Bronchial epithelial cell (primary cell): ENCODE results near the gene TNRC6B. TPM values are rescaled to one million over a fixed set of nuclear protein-coding genes. Genes with fewer than 3 reads are reported as not detected.

Experiments
- DNase-seq: peaks from one replicate; pipeline ENCODE4 v3.0.0-alpha.2; 2010; ENCODE audit warnings: low read depth
- FAIRE-seq: peaks from 2 replicates; lab custom pipeline; 2011; peaks lifted over from hg19 to GRCh38; lab: Jason Lieb, UNC
- H3K27me3 ChIP-seq: 2 replicates; pipeline ENCODE4 v1.5.1; 2011; ENCODE audit warnings: low read length; ENCODE audit not compliant: control insufficient read depth, insufficient read depth
- H3K36me3 ChIP-seq: 2 replicates; pipeline ENCODE4 v1.5.1; 2011; ENCODE audit warnings: low read length; ENCODE audit not compliant: control insufficient read depth, insufficient read depth
- H3K4me3 ChIP-seq: 2 replicates; pipeline ENCODE4 v1.5.1; 2011; ENCODE audit warnings: mild to moderate bottlenecking, low read depth, low read length, control low read depth
- CTCF ChIP-seq: IDR thresholded peaks from 2 replicates; pipeline ENCODE4 v1.5.1; 2011; ENCODE audit warnings: mild to moderate bottlenecking, moderate library complexity, low read length, control low read depth, inconsistent platforms; ENCODE audit not compliant: insufficient read depth, severe bottlenecking
- total RNA-seq: library from RNA; depleted of rRNA; stranded (reverse); fragments of >200 nt; gene quantifications from 2 replicates; pipeline ENCODE4 v1.2.1, GENCODE V29; 2014

TNRC6B gene
- total RNA-seq, 1 donor from 2014 or later, result 8.4 TPM

GRCh38 chr22:40285513-40285912 is 107.8 kb downstream of the TNRC6B start:
- no peak for DNase-seq

GRCh38 chr22:40289991-40290459 is 112.3 kb downstream of the TNRC6B start:
- H3K36me3 ChIP-seq, result peaks cover 8% of the 10 kb centered on the region
- TF ChIP-seq CTCF, result no peak
- no peak for DNase-seq
- H3K27me3 ChIP-seq, result no peaks in the 10 kb centered on the region
- FAIRE-seq, result no peak
- no peak overlapping the region for H3K4me3 ChIP-seq

More at GRCh38 chr22:40285513-40285912, 107.8 kb downstream of the TNRC6B start:
- Histone ChIP-seq H3K36me3 (peaks cover 5% of the 10 kb centered on the region), H3K27me3 (no peaks in the 10 kb centered on the region), H3K4me3 (no peak overlapping the region)
- no peak for TF ChIP-seq CTCF
- no peak for FAIRE-seq

- Histone ChIP-seq H3K4me3 (no peak overlapping the region), H3K36me3 (peaks cover 8% of the 10 kb centered on the region), H3K27me3 (no peaks in the 10 kb centered on the region)
- TF ChIP-seq CTCF, result no peak
- DNase-seq, result no peak
- no peak for FAIRE-seq
Observed at GRCh38 chr22:40290516-40290915, 112.8 kb downstream of the TNRC6B start.

GRCh38 chr22:40294696-40295095 is 117.0 kb downstream of the TNRC6B start:
- DNase-seq, result no peak
- no peak for TF ChIP-seq CTCF
- no peak overlapping the region for H3K4me3 ChIP-seq
- H3K36me3 ChIP-seq, result peaks cover 8% of the 10 kb centered on the region
- no peak for FAIRE-seq
- no peaks in the 10 kb centered on the region for H3K27me3 ChIP-seq

- no peak for TF ChIP-seq CTCF
- FAIRE-seq (no peak), DNase-seq (no peak)
- Histone ChIP-seq H3K36me3 (peaks cover 8% of the 10 kb centered on the region), H3K4me3 (no peak overlapping the region), H3K27me3 (no peaks in the 10 kb centered on the region)
Observed at GRCh38 chr22:40300316-40300715, 122.6 kb downstream of the TNRC6B start.
